NOMO-1 treated with DMSO at 0.1 percent for 48 hours (cell line): ENCODE results near the gene DHODH.
A peak's percentile ranks its signal among the peaks of the same experiment; 100 is the strongest.

Experiments used
- DNase-seq: peaks from one replicate; lab custom pipeline; 2025; ENCODE audit not compliant: unreplicated experiment; lab: John Stamatoyannopoulos, UW

The DHODH gene

GRCh38 chr16:72013389-72013788 is 4.8 kb downstream of the DHODH start:
- no peak for DNase-seq

- no peak for DNase-seq
Measured at GRCh38 chr16:72013888-72014581, 5.5 kb downstream of the DHODH start.

GRCh38 chr16:72014675-72015074 is 6.1 kb downstream of the DHODH start:
- DNase-seq = no peak

GRCh38 chr16:72015124-72015523 is 6.6 kb downstream of the DHODH start:
- DNase-seq = no peak

GRCh38 chr16:72018470-72018869 is 9.9 kb downstream of the DHODH start:
- no peak for DNase-seq

GRCh38 chr16:72021043-72021442 is 12.5 kb downstream of the DHODH start:
- DNase-seq = no peak

- no peak for DNase-seq
Measured at GRCh38 chr16:72022127-72022526, 13.6 kb downstream of the DHODH start.

GRCh38 chr16:72023962-72024361 is 15.4 kb downstream of the DHODH start:
- no peak for DNase-seq

- no peak for DNase-seq
Measured at GRCh38 chr16:72024862-72025382, 16.4 kb downstream of the DHODH start.

GRCh38 chr16:72025404-72026114 is 17.0 kb downstream of the DHODH start:
- no peak for DNase-seq

- no peak for DNase-seq
Measured at GRCh38 chr16:72027669-72028378, 19.3 kb downstream of the DHODH start.

- peak; percentile 11 for DNase-seq
Measured at GRCh38 chr16:72029567-72030271, 21.2 kb downstream of the DHODH start.

GRCh38 chr16:72033437-72033836 is 24.9 kb downstream of the DHODH start:
- DNase-seq = no peak

- DNase-seq = no peak
Measured at GRCh38 chr16:72036098-72036497, 27.6 kb downstream of the DHODH start.

GRCh38 chr16:72042157-72042660 is 33.7 kb downstream of the DHODH start:
- DNase-seq = no peak

GRCh38 chr16:72043058-72043457 is 34.5 kb downstream of the DHODH start:
- DNase-seq = no peak

GRCh38 chr16:72043539-72043938 is 35.0 kb downstream of the DHODH start:
- DNase-seq = no peak

GRCh38 chr16:72044296-72044695 is 35.8 kb downstream of the DHODH start:
- no peak for DNase-seq

- no peak for DNase-seq
Measured at GRCh38 chr16:72044825-72045359, 36.3 kb downstream of the DHODH start.

GRCh38 chr16:72049110-72049509 is 40.6 kb downstream of the DHODH start:
- DNase-seq = peak; percentile 4
